SK-N-SH treated with all-trans-retinoic acid at 6 μM for 48 hours (cell line): ENCODE data around the gene OLFML2B.
A peak's percentile ranks its signal among the peaks of the same experiment; 100 is the strongest.

ENCODE experiments used
- ATAC-seq: fragments of 200-7000 bp; cut with Tn5 transposase; 3 replicates; pipeline ENCODE4 v1.9.1; 2020; ENCODE audit warnings: mild to moderate bottlenecking, moderate library complexity
- ARNTL ChIP-seq: fragments of 450-650 bp; formaldehyde crosslinking; IDR thresholded peaks from 2 replicates; pipeline ENCODE4 v1.5.0; 2020; ENCODE audit warnings: low read depth, mild to moderate bottlenecking, moderate library complexity, borderline replicate concordance
- BACH2 ChIP-seq: fragments of 250-450 bp; sonication (Bioruptor Pico); IDR thresholded peaks from 2 replicates; pipeline ENCODE4 v1.9.0; 2021; ENCODE audit warnings: mild to moderate bottlenecking, borderline replicate concordance
- CSDC2 ChIP-seq: fragments of 250-450 bp; sonication (Bioruptor Pico); IDR thresholded peaks from 2 replicates; pipeline ENCODE4 v1.5.0; 2020; ENCODE audit warnings: mild to moderate bottlenecking, moderate library complexity
- GLIS3 ChIP-seq: fragments of 250-450 bp; sonication (Bioruptor Pico); IDR thresholded peaks from 2 replicates; pipeline ENCODE4 v1.5.0; 2020; ENCODE audit warnings: mild to moderate bottlenecking, moderate library complexity
- ISL1 ChIP-seq: fragments of 250-450 bp; sonication (Bioruptor Pico); IDR thresholded peaks from 2 replicates; pipeline ENCODE4 v2.1.2; 2022; ENCODE audit warnings: mild to moderate bottlenecking, moderate library complexity
- OSR1 ChIP-seq: fragments of 250-450 bp; sonication (Bioruptor Pico); IDR thresholded peaks from 2 replicates; pipeline ENCODE4 v1.8.0; 2022; ENCODE audit warnings: moderate library complexity, mild to moderate bottlenecking, inconsistent platforms
- PPARA ChIP-seq: fragments of 250-450 bp; sonication (Bioruptor Pico); IDR thresholded peaks from 2 replicates; pipeline ENCODE4 v1.5.0; 2020; ENCODE audit warnings: mild to moderate bottlenecking, borderline replicate concordance
- RARB ChIP-seq: fragments of 250-450 bp; sonication (Bioruptor Pico); IDR thresholded peaks from 2 replicates; pipeline ENCODE4 v1.8.0; 2021; ENCODE audit warnings: mild to moderate bottlenecking, moderate library complexity
- SNAI2 ChIP-seq: fragments of 250-450 bp; sonication (Bioruptor Pico); IDR thresholded peaks from 2 replicates; pipeline ENCODE4 v1.5.0; 2020; ENCODE audit warnings: mild to moderate bottlenecking, moderate library complexity
- TCF4 ChIP-seq: fragments of 250-450 bp; sonication (Bioruptor Pico); IDR thresholded peaks from 2 replicates; pipeline ENCODE4 v1.8.0; 2021; ENCODE audit warnings: mild to moderate bottlenecking, moderate library complexity, borderline replicate concordance
- TOX ChIP-seq: fragments of 250-450 bp; sonication (Bioruptor Pico); IDR thresholded peaks from 2 replicates; pipeline ENCODE4 v1.8.0; 2021; ENCODE audit warnings: mild to moderate bottlenecking, moderate library complexity, borderline replicate concordance
- ZC3H10 ChIP-seq: fragments of 250-450 bp; sonication (Bioruptor Pico); IDR thresholded peaks from 2 replicates; pipeline ENCODE4 v1.5.1; 2021; ENCODE audit warnings: mild to moderate bottlenecking, moderate library complexity
- ZFP3 ChIP-seq: fragments of 250-450 bp; sonication (Bioruptor Pico); IDR thresholded peaks from 2 replicates; pipeline ENCODE4 v1.5.0; 2020; ENCODE audit warnings: mild to moderate bottlenecking, moderate library complexity
- ZFP30 ChIP-seq: fragments of 450-650 bp; formaldehyde crosslinking; IDR thresholded peaks from 2 replicates; pipeline ENCODE4 v1.5.0; 2022; ENCODE audit warnings: mild to moderate bottlenecking, moderate library complexity
- ZNF70 ChIP-seq: fragments of 450-650 bp; formaldehyde crosslinking; IDR thresholded peaks from 2 replicates; pipeline ENCODE4 v1.5.0; 2020; ENCODE audit warnings: mild to moderate bottlenecking, moderate library complexity
- ZNF8 ChIP-seq: fragments of 450-650 bp; formaldehyde crosslinking; IDR thresholded peaks from 2 replicates; pipeline ENCODE4 v1.5.0; 2020; ENCODE audit warnings: mild to moderate bottlenecking, moderate library complexity
- TF ChIP-seq, protein P1 (sequence below): fragments of 250-450 bp; sonication (Bioruptor Pico); IDR thresholded peaks from 2 replicates; pipeline ENCODE4 v1.5.0; 2020; ENCODE audit warnings: mild to moderate bottlenecking, moderate library complexity
- TF ChIP-seq, protein P2 (sequence below): fragments of 250-450 bp; sonication (Bioruptor Pico); IDR thresholded peaks from 2 replicates; pipeline ENCODE4 v1.5.1; 2021; ENCODE audit warnings: mild to moderate bottlenecking, moderate library complexity
- TF ChIP-seq, protein P3 (sequence below): fragments of 250-450 bp; sonication (Bioruptor Pico); IDR thresholded peaks from 2 replicates; pipeline ENCODE4 v1.5.1; 2020; ENCODE audit warnings: low read depth, mild to moderate bottlenecking, moderate library complexity
- TF ChIP-seq, protein P4 (sequence below): fragments of 250-450 bp; sonication (Bioruptor Pico); IDR thresholded peaks from 2 replicates; pipeline ENCODE4 v1.8.0; 2021; ENCODE audit warnings: low read depth, mild to moderate bottlenecking, moderate library complexity, borderline replicate concordance

Gene OLFML2B

DNA sequence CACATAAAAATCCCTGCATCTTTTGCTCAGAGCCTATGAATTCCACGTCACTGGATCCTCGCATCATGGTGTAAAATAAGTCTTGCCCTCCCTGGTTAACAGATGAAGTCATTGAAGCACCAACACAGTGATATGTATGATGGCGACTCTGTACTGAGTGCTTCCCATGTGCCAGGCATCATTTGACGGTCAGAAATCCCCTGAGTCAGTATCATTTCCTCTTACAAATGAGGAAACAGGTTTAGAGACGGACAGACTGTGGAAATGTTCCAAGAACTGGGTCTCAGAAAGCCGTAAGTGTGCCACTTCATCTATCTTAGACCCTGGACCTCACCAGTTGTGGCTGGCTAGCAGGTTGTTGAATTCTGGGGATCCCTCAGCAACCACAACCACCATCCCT, 5.1 kb upstream of the OLFML2B start:
- TF ChIP-seq, protein P1, sequence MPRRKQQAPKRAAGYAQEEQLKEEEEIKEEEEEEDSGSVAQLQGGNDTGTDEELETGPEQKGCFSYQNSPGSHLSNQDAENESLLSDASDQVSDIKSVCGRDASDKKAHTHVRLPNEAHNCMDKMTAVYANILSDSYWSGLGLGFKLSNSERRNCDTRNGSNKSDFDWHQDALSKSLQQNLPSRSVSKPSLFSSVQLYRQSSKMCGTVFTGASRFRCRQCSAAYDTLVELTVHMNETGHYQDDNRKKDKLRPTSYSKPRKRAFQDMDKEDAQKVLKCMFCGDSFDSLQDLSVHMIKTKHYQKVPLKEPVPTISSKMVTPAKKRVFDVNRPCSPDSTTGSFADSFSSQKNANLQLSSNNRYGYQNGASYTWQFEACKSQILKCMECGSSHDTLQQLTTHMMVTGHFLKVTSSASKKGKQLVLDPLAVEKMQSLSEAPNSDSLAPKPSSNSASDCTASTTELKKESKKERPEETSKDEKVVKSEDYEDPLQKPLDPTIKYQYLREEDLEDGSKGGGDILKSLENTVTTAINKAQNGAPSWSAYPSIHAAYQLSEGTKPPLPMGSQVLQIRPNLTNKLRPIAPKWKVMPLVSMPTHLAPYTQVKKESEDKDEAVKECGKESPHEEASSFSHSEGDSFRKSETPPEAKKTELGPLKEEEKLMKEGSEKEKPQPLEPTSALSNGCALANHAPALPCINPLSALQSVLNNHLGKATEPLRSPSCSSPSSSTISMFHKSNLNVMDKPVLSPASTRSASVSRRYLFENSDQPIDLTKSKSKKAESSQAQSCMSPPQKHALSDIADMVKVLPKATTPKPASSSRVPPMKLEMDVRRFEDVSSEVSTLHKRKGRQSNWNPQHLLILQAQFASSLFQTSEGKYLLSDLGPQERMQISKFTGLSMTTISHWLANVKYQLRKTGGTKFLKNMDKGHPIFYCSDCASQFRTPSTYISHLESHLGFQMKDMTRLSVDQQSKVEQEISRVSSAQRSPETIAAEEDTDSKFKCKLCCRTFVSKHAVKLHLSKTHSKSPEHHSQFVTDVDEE (CRISPR knock-in tag) = no peak
- TF ChIP-seq, all 23 proteins: peak for 0
- ATAC-seq = no peak

DNA sequence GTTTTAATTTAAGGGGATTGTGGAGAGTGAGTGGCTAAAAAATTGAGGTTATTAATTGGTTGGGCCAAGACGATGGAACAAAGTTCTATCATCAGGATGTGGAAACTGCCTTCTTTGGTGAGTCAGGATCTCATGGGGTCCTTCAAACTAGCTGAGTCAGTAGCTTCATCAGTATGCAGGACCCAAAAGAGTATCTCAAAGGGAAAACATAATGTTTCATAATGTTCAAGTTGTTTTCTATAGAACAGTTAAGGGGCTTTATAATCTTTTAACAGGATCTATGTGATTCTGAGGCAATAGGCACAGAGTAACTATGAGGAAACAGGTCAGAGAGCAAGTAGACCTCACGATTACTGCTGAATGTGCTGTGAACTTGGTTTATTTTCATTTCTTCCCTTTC, 3.2 kb upstream of the OLFML2B start:
- ATAC-seq = no peak
- TF ChIP-seq GLIS3 (CRISPR knock-in tag) (no peak), ARNTL (CRISPR knock-in tag) (no peak), ISL1 (CRISPR knock-in tag) (no peak), OSR1 (no peak), BACH2 (CRISPR knock-in tag) (no peak), ZFP3 (no peak), PPARA (CRISPR knock-in tag) (no peak), ZC3H10 (CRISPR knock-in tag) (no peak), SNAI2 (CRISPR knock-in tag) (no peak), TCF4 (CRISPR knock-in tag) (no peak), RARB (no peak)
- TF ChIP-seq, protein P2, sequence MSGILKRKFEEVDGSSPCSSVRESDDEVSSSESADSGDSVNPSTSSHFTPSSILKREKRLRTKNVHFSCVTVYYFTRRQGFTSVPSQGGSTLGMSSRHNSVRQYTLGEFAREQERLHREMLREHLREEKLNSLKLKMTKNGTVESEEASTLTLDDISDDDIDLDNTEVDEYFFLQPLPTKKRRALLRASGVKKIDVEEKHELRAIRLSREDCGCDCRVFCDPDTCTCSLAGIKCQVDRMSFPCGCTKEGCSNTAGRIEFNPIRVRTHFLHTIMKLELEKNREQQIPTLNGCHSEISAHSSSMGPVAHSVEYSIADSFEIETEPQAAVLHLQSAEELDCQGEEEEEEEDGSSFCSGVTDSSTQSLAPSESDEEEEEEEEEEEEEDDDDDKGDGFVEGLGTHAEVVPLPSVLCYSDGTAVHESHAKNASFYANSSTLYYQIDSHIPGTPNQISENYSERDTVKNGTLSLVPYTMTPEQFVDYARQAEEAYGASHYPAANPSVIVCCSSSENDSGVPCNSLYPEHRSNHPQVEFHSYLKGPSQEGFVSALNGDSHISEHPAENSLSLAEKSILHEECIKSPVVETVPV (CRISPR knock-in tag) = no peak
- TF ChIP-seq, protein P3, sequence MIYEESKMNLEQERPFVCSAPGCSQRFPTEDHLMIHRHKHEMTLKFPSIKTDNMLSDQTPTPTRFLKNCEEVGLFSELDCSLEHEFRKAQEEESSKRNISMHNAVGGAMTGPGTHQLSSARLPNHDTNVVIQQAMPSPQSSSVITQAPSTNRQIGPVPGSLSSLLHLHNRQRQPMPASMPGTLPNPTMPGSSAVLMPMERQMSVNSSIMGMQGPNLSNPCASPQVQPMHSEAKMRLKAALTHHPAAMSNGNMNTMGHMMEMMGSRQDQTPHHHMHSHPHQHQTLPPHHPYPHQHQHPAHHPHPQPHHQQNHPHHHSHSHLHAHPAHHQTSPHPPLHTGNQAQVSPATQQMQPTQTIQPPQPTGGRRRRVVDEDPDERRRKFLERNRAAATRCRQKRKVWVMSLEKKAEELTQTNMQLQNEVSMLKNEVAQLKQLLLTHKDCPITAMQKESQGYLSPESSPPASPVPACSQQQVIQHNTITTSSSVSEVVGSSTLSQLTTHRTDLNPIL (CRISPR knock-in tag) = no peak
- TF ChIP-seq, protein P1 (CRISPR knock-in tag) = no peak

DNA sequence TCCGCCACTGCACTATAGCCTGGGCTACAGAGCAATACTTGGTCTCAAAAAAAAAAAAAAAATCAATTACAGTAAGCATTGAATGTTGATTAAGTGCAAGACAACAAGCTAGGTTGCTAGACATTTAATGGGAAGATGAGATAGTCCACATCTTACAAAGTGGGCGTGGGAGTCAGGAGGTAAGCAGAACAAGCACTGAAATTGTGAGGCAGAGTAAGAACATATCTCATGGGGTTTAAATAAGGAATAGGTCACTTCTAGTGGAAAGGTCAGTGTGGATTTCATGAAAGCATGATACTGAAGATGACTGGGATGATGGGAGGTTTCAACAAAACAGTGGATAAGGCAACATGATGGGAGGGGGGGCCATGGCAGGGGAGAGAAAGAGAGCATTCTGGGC, 1.9 kb upstream of the OLFML2B start:
- no peak for TF ChIP-seq GLIS3 (CRISPR knock-in tag)
- TF ChIP-seq TOX (CRISPR knock-in tag) = no peak
- TF ChIP-seq ZC3H10 (CRISPR knock-in tag) = no peak
- no peak for TF ChIP-seq CSDC2
- TF ChIP-seq ARNTL (CRISPR knock-in tag) = no peak
- TF ChIP-seq ZNF8 = no peak
- TF ChIP-seq ZFP3 = no peak
- TF ChIP-seq, protein P4, sequence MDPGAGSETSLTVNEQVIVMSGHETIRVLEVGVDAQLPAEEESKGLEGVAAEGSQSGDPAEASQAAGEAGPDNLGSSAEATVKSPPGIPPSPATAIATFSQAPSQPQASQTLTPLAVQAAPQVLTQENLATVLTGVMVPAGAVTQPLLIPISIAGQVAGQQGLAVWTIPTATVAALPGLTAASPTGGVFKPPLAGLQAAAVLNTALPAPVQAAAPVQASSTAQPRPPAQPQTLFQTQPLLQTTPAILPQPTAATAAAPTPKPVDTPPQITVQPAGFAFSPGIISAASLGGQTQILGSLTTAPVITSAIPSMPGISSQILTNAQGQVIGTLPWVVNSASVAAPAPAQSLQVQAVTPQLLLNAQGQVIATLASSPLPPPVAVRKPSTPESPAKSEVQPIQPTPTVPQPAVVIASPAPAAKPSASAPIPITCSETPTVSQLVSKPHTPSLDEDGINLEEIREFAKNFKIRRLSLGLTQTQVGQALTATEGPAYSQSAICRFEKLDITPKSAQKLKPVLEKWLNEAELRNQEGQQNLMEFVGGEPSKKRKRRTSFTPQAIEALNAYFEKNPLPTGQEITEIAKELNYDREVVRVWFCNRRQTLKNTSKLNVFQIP (CRISPR knock-in tag) = no peak
- ATAC-seq = no peak

DNA sequence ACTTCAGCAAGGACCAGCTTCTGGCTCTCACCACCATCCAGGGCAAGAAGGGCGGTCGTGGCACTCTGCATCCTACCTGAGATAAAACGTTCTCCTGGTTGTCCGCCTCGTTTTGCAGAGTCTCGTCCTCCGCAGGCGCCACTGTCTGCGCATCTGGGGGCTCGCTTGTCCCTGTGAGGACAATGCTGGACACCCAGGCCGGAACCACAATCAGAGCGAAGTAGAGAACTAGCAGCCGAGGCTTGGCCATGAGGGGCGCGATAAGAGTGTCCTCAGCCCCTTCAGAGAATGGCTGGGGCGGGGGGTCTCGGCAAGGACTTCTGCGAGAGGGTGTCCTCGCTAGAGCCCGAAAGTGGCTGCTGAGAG, 505 bp downstream of the OLFML2B start:
- peak; percentile 0 for ATAC-seq
- TF ChIP-seq RARB (no peak), ZNF70 (CRISPR knock-in tag) (no peak), ARNTL (CRISPR knock-in tag) (no peak), ZC3H10 (CRISPR knock-in tag) (no peak), ZFP30 (CRISPR knock-in tag) (no peak), ISL1 (CRISPR knock-in tag) (no peak)
- TF ChIP-seq, protein P2 (CRISPR knock-in tag) = no peak
- TF ChIP-seq, protein P1 (CRISPR knock-in tag) = no peak
- TF ChIP-seq, protein P3 (CRISPR knock-in tag) = no peak
